GM19025 (cell line): Measurements from ENCODE around the gene UGT1A5.

Experiments
- ATAC-seq: cut with Tn5 transposase; IDR thresholded peaks from one replicate; pipeline ENCODE4 v1.9.1; 2021; ENCODE audit warnings: mild to moderate bottlenecking, low read depth, moderate library complexity; ENCODE audit not compliant: unreplicated experiment

UGT1A5 gene

DNA sequence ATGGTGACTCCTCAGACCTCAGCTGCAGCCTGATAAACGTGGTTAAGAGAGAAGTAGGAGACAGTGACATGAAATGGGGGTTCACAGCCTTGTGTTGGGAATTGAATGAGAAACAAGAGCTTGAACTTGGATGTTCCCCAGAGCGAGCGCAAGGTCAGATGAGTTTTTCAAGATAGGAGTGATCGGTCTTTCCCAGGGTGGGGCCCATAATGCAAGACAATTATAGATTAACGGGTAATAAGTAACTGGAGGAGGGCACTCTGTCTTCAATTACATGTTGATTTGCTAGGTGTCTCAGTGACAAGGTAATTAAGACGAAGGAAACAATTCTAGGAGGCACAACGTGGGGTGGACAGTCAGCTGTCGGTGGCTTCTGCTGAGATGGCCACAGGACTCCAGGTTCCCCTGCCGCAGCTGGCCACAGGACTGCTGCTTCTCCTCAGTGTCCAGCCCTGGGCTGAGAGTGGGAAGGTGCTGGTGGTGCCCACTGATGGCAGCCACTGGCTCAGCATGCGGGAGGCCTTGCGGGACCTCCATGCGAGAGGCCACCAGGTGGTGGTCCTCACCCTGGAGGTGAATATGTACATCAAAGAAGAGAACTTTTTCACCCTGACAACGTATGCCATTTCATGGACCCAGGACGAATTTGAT lies at the start of gene UGT1A5:
Gene UGT1A5 (plus strand): TSS at position 297 of the 651 bp plus-strand sequence. CDS start 85 bp downstream, at position 382.
- no peak for ATAC-seq

DNA sequence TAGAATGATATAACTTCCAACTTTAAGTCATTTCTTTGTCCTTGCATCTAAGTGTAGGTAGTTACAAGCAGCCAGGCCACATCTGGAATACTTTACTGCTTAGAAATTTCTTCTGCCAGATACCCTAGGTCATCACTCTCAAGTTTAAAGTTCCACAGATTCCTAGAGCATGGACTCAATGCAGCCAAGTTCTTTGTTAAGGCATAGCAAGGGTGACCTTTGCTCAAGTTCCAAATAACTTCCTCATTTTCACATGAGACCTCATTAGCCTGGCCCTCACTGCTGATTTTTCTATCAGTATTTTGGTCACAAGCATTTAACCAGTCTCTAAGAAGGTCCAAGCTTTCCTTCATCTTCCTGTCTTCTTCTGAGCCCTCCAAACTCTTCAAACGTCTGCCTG lies 48.8 kb upstream of the UGT1A5 start:
- no peak for ATAC-seq

DNA sequence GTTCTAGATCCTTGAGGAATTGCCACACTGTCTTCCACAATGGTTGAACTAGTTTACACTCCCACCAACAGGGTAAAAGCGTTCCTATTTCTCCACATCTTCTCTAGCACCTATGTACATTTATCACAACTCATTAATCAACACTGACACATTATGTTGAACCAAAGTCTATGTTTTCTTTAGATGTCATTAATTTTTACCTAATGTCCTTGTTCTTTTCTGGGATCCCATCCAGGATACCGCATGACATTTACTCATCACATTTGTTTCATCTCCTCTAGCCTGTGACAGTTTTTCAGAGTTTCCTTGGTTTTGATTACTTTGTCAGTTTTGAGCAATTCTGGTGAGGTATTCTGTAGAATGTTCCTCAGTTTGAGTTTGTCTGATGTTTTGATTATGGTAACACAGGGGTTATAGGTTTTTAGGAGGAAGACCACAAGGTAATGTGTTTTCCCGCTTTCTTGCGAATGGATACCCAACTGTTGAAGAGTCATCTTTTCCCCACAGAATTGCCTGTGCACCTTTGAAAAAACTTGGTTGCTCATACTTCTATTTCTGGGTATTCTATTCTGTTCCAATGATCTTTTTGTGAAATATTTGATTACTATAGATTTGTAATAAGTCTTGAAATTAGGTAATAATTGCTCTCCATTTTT lies 44.0 kb upstream of the UGT1A5 start:
- ATAC-seq, result no peak

DNA sequence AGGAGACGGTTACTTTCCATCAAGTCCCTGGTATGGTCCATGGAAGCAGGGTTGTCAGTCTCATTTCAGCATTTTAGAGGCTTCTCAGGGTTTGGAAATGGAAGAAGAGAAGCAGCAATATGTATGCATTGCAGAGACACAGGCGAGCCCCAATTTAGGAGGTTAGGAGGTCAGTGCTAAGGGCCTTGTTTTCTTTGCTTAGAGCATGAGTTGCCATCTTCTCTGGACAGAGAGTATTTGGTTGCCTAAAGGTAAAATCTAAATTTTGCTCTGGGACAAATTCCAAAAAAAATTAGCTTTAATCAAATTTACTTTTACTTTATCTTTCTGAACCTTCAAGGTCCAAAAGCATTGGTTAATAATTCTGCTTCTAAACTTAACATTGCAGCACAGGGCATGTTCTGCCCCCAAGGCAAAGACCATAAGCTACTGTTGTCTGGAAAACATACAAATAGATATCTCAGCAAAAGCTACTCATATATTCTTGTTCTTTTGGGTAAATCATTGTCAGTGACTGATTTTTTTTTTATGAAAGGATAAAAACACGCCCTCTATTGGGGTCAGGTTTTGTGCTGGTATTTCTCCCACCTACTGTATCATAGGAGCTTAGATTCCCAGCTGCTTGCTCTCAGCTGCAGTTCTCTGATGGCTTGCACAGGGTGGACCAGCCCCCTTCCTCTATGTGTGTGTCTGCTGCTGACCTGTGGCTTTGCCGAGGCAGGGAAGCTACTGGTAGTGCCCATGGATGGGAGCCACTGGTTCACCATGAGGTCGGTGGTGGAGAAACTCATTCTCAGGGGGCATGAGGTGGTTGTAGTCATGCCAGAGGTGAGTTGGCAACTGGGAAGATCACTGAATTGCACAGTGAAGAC lies 41.2 kb upstream of the UGT1A5 start, which contains the start of gene UGT1A9:
Gene UGT1A9 (plus strand): TSS at position 609 of the 872 bp plus-strand sequence. CDS start 37 bp downstream, at position 646.
- ATAC-seq, result no peak

DNA sequence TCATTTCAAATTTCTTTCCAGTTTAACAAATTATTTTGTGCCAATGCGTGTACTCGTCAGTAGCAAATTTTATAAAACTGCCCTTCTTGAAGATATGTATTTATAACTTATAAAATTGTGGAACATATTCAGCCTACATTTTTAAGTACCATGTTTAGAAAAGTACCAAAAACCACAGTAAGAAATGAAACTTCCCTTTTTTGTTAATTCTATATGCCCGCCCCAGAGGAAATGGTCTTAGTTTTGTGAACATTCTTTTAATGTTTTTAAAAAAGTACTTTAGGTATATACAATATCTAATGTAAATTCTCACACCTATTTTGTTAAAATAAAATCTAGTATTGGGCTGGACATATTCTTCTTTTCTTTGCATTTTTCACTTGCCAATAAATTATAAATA lies 39.8 kb upstream of the UGT1A5 start:
- no peak for ATAC-seq

DNA sequence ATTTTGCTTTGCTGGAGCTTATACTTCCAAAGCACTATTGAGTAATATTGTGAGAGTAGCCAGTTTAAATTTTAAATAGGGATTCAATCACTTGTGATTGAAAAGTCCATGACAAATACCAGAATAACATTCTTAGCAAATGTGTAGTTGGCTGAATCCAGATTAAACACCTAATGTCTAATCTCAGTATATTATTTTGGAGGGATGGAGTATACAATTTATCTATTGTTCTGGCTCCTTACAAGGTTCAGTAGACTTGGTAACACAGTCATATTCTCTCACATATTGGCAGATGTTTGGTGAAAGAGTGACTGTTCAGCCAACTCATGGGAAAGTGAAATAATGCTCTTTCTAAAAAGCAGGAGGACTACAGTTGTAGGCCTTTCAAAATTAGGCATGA lies 38.8 kb upstream of the UGT1A5 start:
- no peak for ATAC-seq

DNA sequence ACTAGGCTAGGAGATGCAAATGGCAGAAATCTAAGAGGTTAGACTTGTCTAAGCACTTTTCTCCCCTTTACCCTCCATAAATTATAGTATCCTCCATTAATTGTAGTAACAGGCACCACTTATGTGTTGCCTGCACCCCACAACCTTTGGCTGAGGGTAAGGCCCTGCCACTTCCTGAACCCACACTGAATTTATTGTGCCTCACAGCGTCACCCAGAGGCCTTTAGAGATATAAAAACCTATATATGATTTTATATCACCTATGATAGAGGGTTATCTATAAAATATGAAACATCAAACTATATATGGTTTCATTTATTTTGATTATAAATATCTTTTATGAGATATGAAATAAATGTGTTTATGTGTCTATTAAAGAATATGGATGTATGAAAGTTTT lies 38.4 kb upstream of the UGT1A5 start:
- ATAC-seq, result no peak

DNA sequence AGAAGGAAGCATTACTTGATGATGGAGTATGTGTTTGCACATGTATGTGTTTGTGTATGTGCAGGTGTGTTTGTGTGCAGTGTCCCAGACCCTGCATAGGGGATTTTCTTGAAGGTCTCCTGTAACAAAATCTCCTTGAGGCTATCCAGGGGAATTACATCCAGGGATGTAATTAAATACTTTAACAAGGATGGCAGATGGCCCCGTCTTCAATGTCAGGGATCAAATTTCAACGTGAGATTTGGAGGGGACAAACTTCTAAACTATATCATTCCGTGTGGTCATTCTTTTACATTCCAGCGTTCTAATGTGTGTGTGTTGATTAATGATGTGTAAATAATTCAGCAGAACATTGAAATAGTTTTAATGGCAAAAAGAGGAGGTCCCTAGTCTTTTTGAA lies 37.7 kb upstream of the UGT1A5 start:
- ATAC-seq, result no peak

DNA sequence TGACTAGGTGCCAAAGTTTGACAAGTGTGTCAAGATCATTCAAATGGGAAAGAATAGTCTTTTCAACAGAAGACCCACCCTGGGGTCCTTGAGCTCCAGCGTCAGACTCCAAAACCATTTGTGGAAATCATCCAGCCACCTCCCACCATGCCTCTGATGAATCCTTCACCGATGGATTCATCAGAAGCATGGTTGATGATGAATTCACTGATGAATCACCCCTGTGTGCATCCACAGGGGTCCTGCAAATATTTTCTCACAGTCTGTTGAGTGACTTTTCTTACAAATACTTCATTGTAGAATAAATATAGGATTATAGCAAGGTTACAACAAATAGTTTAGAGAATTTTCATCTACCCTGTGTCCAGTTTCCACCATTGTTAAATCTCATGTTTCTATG lies 36.7 kb upstream of the UGT1A5 start:
- no peak for ATAC-seq

DNA sequence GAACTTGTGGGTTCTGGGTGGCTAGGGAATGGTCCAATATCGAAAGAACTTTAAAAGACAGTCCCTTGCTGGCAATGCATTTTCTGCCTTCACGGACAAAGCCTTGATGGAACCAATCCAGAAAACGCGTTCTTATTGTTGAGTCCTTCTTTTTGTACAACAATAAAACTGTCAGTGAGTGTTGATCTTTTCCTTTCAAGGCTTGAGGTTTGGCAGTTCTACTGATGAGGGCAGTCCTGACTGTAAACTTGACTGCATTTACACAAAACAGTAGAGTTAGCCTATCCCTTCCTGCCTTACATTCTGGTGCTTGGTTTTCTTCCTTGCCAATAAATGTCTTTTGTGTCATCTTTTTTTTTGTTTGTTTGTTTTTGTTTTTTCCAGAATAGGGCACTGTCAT lies 33.5 kb upstream of the UGT1A5 start:
- ATAC-seq, result no peak

DNA sequence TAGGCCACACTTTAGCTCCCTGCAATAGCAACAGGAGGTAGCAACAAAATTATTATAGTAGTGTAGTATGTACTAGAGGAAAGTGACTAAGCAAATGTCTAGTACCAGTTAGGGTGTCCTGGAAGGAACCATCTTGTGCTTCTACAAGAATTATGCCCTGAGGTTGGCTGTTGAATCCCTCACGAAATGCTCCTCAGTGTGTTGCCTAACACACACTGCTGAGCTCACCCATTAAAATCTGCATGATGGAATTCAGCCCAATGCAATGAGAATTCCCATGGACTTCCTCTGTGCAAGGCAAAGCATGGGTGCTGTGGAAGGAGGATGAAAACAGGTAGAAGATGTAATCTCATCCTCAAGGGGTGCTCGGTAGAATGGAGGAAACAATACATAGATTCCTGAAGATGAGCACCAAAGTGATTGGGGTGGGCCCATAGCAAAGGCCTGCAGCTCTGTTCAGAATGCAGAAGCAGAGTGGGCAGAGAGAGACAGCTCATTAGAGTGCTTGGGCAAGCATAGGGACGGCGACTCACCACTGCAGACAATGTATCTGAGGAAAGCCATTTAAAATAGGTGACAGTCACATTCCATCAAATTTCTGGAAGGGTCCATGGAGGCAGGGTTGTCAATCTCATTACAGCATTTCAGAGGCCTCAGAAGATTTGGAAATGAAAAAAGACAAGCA lies 32.2 kb upstream of the UGT1A5 start:
- ATAC-seq, result no peak

DNA sequence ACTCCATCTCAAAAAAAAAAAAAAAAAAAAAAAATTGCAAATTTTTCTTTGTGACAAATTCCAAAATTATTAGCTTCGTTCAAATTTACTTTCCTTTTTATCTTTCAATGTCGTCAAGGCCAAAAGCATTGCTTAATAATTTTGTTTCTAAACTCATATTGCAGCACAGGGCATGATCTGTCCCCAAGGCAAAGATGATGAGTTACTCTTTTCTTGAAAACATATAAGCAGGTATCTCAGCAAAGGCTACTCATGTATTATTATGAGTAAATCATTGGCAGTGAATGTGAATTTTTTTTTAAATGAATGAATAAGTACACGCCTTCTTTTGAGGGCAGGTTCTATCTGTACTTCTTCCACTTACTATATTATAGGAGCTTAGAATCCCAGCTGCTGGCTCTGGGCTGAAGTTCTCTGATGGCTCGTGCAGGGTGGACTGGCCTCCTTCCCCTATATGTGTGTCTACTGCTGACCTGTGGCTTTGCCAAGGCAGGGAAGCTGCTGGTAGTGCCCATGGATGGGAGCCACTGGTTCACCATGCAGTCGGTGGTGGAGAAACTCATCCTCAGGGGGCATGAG lies 31.1 kb upstream of the UGT1A5 start, which contains the start of gene UGT1A7:
Gene UGT1A7 (plus strand): TSS at position 381 of the 579 bp plus-strand sequence. CDS start 37 bp downstream, at position 418.
- ATAC-seq, result no peak

DNA sequence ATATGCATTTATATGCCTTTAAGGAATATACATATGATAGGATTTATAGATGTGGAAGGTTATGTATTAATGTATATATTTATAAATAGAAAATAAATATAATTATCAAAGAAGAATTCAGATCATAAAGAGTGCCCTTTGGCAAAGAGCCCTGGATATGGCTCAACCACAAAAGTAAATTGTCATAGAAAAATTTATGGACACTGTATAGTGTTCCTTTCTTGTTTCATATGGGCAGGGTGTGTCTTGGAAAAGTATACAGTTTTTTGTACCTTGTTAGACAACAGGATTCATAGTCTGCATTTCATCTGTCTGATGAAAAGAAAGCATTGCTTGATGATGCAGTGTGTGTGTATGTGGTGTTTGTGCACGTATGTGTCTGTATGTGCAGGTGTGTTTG lies 28.1 kb upstream of the UGT1A5 start:
- ATAC-seq, result no peak

DNA sequence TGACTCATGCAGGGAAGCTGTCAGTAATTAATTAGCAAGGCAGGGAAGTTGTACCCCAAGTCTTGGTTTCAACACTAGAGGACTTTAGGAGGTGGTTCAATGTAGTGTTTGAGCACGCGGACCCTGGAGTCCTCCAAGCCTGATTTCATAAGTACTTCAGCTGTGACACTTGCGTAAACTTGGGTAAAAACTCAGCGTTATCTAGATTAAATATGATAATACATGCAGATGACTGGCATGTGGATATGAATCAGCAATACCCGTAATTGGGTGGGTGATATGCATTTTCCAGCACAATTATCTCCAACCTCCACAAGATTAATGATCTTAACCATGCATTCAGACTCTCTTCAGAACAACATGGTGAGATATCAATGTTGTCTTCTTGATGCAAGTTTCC lies 25.8 kb upstream of the UGT1A5 start:
- ATAC-seq, result no peak

DNA sequence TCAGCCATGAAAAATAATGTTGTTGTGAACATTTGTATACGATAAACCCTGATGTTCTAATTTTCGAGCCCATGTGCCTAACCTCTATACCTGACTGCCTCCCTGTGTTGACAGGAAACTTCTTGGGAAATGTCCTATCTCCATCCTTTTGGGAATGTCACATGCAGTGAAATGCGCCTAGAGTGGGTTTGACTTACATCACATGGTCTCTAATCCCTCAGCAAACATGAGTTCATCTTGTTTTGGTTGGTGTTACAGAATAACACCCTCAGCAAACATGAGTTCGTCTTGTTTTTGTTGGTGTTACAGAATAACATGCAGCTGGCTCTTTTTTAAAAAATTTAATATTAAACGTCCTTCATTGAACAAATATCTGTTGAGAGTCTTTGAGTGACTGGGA lies 24.4 kb upstream of the UGT1A5 start:
- ATAC-seq, result no peak

DNA sequence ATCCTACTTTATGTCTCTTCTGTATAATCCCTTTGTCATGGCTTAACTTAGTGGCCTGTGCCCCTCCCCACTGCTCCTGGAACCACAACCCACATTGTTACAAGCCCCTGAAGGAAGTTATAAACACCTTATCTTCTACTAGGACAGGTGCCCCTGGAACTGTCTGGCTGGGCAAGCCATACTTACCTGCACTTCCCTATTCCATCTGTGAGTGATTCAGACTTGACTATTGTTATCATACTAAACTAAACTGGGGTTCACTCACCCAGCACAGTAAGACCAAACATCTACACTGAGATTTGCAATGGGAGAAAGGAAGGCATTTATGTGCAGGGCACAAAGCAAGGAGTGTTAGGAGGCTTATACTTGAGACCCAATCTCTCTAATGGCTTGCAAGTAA lies 23.7 kb upstream of the UGT1A5 start:
- ATAC-seq, result no peak

DNA sequence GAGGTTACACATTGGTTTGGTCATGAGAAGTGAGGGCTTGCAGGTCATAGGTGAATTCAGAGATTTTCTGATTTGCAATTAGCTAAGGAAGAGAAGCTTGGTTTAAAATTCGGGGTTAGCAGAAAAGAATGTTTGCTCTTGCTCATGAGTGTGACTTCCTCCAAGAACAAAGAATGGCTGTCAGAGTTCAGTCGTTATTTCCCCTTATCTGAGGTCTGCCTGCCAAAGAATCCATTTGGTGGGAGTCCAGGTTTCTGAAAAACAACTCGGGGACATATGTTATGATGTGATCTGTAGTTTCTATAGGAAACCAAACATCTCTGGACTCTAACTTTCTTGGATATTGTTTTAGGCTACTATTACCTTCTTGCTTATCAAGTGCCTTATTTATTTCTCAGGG lies 23.2 kb upstream of the UGT1A5 start:
- no peak for ATAC-seq

DNA sequence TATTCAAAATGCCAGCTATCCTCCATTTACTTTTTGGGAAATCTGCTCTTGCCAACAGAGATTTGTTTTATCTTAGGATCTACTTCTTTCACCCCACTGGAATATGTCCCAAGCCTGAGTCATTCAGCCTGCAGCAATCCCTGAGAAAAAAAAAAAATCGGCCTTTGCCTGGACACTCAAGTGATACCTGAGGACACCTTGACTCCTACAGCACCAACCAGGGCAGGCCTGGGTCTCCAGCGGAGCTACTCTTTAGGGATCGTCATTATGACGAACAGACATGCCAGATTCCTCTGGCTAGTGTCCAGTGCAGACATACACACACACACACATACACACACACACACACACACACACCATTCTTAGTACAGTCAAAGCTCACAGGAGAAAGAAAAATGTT lies 22.3 kb upstream of the UGT1A5 start:
- ATAC-seq, result no peak

DNA sequence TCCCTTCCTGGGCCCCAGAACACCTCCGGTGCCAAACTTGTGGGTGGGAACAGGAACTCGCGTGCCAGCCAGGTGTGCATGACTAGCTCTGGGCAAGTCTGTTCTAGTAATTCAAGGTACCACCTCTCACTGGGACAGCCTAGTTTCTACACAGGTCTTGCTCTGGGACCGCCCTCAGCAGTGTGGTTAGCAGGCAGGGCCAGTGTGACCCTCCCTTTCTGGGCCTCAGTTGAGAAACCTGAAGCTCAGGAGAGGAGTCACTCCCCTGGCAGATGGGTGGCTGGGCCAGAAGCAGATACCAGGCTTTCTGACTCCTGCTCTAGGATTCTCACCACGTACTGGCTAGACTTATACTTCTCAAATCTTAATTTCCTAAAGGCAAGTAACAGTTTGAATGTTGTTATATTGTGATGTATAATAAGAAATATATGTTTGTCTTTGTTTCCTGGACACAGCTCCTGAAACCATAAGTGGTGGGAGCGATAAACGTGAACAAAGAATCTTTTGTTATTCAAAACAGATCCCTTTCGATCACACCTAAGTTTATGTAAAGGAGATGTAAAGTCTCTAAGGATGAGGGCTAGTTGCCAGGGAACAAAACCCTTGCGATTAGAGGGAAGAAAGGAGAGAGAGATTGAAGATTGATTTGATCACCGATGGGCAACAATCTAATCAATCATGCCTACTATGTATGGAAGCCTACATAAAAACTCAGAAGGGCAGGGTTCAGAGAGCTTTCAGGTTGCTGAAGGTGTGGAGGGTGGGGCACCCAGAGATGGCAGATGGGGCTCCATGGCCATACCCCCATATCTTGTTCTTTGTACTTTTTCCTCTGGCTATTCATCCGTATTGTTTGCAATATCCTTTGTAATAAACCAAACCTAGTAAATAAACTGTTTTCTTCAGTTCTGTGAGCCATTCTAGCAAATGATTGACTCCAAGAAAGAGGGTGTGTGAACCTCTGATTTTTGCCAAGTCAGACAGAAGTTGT lies 21.0 kb upstream of the UGT1A5 start:
- no peak for ATAC-seq
